ENCODE data around the gene PLEKHA8. TPM values are rescaled to one million over a fixed set of nuclear protein-coding genes. Genes with fewer than 3 reads are reported as not detected.

The PLEKHA8 gene, protein sequence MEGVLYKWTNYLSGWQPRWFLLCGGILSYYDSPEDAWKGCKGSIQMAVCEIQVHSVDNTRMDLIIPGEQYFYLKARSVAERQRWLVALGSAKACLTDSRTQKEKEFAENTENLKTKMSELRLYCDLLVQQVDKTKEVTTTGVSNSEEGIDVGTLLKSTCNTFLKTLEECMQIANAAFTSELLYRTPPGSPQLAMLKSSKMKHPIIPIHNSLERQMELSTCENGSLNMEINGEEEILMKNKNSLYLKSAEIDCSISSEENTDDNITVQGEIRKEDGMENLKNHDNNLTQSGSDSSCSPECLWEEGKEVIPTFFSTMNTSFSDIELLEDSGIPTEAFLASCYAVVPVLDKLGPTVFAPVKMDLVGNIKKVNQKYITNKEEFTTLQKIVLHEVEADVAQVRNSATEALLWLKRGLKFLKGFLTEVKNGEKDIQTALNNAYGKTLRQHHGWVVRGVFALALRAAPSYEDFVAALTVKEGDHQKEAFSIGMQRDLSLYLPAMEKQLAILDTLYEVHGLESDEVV
- 10 to 100 TPM in 3 of 7 donors, 1 to 10 TPM in 4; 5.2 to 13.6 (median 9.6) TPM for total RNA-seq
- polyA plus RNA-seq: 1 to 10 TPM; 1.4 to 1.8 (median 1.7) TPM
- long read RNA-seq, donor 1, full-length matches to known transcripts: 1 of 1 reads
- long read RNA-seq, donor 1, partial matches to known transcripts: 0 of 1 reads
- long read RNA-seq, donor 1, other reads (novel, unspliced or antisense): 0 of 1 reads
- long read RNA-seq, donor 2: 0 reads

DNA sequence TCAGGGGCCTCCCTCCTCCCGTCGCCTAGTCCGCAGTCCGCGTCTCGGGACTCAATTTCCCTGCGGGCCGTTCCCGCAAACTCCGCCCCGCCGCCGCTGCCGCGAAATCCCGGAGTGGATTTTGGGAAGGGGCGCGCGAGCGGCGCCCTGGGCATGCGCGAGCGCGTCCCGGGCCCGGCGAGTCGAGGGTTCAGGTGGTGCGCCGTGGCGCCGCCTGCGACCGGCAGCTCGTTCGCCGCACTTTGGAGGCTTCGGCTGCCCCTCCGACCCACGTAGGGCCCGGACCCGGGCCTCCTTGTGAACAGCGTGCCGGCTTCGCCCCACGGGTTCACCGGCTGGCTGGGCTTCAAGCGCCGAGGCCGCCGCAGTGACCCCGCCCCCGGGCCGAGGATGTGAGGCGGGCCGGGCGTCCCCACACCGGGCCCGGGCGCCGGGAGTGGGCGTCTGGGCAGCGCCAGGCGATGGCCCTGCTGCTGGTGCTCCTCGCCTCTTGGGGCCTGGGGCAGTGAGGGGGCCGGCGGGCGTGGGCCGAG, at the start of gene PLEKHA8:
Gene PLEKHA8, plus strand, starts transcription at position 197 of the 533 bp plus-strand sequence. CDS start 351 bp downstream, outside the sequence.
- Histone ChIP-seq H3K4me3 (peak within 1 kb of the TSS; percentile 86 to 99 (median 94)), H3K27me3 (replicated peaks in 1 of 7) (no peaks in the 10 kb centered on the region), H3K36me3 (no peaks in the 10 kb centered on the region), H3K9me3 (no peaks in the 10 kb centered on the region), H3K27ac (peak within 1 kb of the TSS; percentile 58 to 91 (median 84)), H3K4me1 (peaks cover 27 to 62% (median 37%) of the 10 kb centered on the region in 6 donors)
- peak in 1 of 3 donors; percentile 52 for TF ChIP-seq POLR2A (IDR thresholded peaks at IDR 0.05)
- peak; percentile 91 to 95 (median 92) for TF ChIP-seq POLR2AphosphoS5 (IDR thresholded peaks at IDR 0.05)
- TF ChIP-seq, protein P1, sequence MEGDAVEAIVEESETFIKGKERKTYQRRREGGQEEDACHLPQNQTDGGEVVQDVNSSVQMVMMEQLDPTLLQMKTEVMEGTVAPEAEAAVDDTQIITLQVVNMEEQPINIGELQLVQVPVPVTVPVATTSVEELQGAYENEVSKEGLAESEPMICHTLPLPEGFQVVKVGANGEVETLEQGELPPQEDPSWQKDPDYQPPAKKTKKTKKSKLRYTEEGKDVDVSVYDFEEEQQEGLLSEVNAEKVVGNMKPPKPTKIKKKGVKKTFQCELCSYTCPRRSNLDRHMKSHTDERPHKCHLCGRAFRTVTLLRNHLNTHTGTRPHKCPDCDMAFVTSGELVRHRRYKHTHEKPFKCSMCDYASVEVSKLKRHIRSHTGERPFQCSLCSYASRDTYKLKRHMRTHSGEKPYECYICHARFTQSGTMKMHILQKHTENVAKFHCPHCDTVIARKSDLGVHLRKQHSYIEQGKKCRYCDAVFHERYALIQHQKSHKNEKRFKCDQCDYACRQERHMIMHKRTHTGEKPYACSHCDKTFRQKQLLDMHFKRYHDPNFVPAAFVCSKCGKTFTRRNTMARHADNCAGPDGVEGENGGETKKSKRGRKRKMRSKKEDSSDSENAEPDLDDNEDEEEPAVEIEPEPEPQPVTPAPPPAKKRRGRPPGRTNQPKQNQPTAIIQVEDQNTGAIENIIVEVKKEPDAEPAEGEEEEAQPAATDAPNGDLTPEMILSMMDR (IDR thresholded peaks at IDR 0.05 in 8 of 11, conservative IDR thresholded peaks at IDR 0.05 in 3 of 11): peak in 1 of 11 experiments; percentile 6
- intact Hi-C loops (cut with DNase I; ENCODE audit: low total_unique reads): no loop called here
- WGBS, 5 donors: 0% methylated on average over 24 to 70 of the region's 70 CpGs; no CpG with 5 or more reads in 1 of the 5 donors
- peak; percentile 97 for DNase-seq

DNA sequence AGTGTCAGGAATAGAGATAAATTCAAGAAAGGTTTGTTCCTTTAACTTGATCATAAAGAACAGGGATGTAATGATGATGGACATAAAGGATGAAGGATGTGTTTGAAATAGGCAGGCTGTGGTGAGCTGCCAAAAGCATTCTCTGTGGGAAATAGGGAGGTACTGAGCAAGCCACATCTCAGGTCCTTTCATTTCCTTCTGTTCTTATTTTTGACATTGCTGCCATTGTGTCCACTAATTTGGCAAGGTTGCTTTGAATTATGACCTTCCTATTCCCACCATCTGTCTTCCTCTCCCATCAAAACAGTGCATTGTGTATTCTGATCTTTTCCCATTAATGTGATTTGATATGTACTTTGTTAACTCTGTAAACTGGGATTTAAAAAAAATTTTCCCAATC, 48.1 kb upstream of the PLEKHA8 start:
- DNase-seq: no peak
- Histone ChIP-seq H3K27ac (no peak overlapping the region), H3K36me3 (no peaks in the 10 kb centered on the region), H3K9me3 (no peaks in the 10 kb centered on the region), H3K27me3 (replicated peaks in 1 of 7) (no peaks in the 10 kb centered on the region), H3K4me3 (no peak overlapping the region), H3K4me1 (peaks cover 0 to 17% (median 5%) of the 10 kb centered on the region in 6 donors)
- intact Hi-C loops (cut with DNase I; ENCODE audit: low total_unique reads): no loop called here
- no peak for TF ChIP-seq POLR2AphosphoS5 (IDR thresholded peaks at IDR 0.05)
- TF ChIP-seq, protein P1 (IDR thresholded peaks at IDR 0.05 in 8 of 11, conservative IDR thresholded peaks at IDR 0.05 in 3 of 11): no peak
- no peak for TF ChIP-seq POLR2A (IDR thresholded peaks at IDR 0.05)

DNA sequence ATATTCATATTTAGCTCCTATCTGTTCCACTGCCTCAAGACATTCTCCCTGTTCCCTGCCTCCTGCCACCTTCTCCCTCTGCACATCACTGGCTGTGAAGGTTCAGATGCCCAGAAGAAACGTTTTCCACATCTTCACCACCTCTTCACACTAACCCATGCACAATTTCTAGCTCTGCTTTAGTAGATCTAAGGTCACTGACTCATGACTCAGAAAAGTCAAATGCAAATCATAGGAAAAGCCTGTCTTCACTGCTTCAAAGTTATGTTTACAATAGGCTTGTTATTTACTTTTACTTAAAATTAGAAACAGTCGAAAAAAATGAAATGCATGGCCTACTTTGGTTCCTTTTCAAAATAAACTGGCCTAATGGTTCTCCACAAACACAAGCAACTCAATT, 41.1 kb upstream of the PLEKHA8 start:
- intact Hi-C loops (cut with DNase I; ENCODE audit: low total_unique reads): no loop called here

More for the DNA sequence above, 41.1 kb upstream of the PLEKHA8 start:
- no peak for DNase-seq
- peaks cover 0 to 3% (median under 1%) of the 10 kb centered on the region in 8 donors for H3K9me3 ChIP-seq
- peaks cover 0 to 60% (median 25%) of the 10 kb centered on the region in 6 donors for H3K4me1 ChIP-seq
- no peak overlapping the region for H3K4me3 ChIP-seq
- peaks cover 0 to 38% (median 17%) of the 10 kb centered on the region in 7 donors for H3K27me3 ChIP-seq (replicated peaks in 1 of 7)
- 51 to 67% (median 60%) methylated on average over 2 of the region's 2 CpGs for WGBS, 5 donors
- TF ChIP-seq, protein P1 (IDR thresholded peaks at IDR 0.05 in 8 of 11, conservative IDR thresholded peaks at IDR 0.05 in 3 of 11): no peak
- TF ChIP-seq POLR2A (IDR thresholded peaks at IDR 0.05) (no peak), POLR2AphosphoS5 (IDR thresholded peaks at IDR 0.05) (no peak)
- no peaks in the 10 kb centered on the region for H3K36me3 ChIP-seq
- peak overlapping the region in 6 of 8 donors; percentile 17 to 88 (median 85) for H3K27ac ChIP-seq
